ENCODE data around the gene IGFBPL1.
"Not testable (repeated sequence)": the region's sequence is repeated elsewhere in the genome, so short reads cannot be mapped to it uniquely, and the experiment has no call there.

Gene IGFBPL1

DNA sequence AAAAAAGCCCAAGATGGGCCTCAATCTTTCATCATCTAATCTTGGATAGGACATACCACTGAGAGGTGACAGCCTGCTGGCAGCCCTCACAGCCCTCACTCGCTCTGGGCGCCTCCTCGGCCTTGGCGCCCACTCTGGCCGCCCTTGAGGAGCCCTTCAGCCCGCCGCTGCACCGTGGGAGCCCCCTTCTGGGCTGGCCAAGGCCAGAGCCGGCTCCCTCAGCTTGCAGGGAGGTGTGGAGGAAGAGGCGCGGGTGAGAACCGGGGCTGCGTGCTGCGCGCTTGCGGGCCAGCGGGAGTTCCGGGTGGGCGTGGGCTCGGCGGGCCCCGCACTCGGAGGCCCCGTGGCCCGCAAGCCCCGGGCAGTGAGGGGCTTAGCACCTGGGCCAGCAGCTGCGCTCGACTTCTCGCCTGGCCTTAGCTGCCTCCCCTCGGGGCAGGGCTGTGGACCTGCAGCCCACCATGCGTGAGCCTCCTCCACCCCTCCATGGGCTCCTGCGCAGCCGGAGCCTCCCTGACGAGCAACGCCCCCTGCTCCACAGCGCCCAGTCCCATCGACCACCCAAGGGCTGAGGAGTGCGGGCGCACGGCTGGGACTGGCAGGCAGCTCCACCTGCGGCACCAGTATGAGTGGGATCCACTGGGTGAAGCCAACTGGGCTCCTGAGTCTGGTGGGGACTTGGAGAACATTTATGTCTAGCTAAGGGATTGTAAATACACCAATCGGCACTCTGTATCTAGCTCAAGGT lies 46.7 kb downstream of the IGFBPL1 start:
- DNase-seq (ENCODE audit: low spot score): not testable (repeated sequence)

DNA sequence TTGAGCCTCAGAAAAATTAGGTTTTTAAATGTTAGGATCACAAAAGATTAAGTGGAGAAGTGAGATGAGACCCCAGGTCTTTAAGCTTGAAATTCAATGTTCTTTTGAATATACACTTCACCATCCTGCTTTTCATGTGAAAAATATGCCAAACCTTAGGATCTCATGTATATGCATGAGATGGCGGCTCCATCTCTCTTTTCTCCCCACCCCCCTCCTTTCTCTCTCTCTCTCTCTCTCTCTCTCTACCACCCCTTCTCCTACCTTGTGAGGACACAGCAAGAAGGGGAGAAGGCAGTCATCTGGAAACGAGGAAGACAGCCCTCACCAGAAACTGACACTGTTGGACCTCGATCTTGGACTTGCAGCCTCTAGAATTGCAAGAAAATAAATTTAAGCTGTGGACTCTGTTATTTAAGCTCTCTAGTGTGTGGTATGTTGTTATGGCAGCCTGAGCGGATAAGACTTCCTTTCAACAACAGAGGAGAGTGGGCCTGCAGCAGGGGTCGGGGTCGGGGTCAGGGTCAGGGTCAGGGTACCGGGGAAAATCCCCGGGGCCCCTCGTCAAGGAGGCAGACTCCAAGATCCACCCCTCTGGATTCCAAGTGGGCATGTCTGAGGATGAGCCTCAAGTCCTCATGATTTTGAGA lies 48.1 kb downstream of the IGFBPL1 start:
- DNase-seq (ENCODE audit: low spot score): no peak

DNA sequence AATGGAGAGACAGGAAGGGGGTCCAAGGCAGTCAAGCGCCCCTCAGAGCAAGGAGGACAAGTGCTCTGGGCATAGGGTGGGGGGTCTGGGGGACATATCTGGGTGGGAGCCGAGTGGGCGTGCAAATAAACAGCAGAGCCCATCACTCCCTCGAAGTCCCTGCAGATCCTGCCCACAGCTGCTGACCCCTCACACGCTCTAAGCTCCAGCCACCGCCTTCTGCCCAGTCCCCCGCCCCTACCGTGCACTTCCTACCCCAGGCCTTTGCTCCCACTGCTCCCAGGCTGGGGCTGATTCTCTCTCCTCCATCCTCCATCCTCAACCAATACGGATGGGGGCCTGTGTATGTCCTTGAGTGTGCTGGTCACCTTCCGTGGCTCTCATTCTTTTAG lies 48.7 kb downstream of the IGFBPL1 start:
- DNase-seq (ENCODE audit: low spot score): no peak

DNA sequence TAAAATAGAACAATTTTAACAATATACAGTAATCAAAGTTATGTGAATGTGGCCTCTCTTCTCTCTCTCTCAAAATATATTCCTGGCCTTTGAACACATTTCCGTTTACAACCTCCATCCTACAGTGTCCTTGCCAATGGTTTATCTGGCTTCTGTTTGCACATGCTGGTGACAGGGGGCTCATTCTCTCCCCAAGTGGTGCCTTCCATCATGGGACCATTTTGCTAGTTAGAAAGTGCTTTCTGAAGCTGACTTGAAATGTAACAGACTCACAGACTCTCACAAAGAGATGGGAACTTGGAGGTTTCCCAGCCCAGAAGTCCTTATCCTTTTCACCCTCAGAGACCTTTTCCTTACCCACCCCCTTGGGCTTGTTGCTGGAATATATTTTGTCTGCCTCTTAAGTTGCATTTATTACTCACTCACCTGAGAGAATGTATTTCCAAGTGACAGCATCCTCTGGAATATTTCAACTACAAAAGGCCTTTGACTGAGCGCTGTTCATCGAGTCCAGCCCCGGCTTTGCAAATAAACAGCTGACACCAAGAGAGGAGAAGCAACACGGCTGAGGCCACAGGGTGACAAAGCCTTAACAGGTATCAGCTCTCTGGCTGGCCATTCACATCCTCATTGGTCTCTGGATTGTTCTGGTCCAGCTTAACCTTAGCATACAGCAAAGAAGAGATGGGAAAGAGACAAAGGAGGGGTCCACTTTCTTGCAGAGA lies 49.2 kb downstream of the IGFBPL1 start:
- DNase-seq (ENCODE audit: low spot score): no peak

DNA sequence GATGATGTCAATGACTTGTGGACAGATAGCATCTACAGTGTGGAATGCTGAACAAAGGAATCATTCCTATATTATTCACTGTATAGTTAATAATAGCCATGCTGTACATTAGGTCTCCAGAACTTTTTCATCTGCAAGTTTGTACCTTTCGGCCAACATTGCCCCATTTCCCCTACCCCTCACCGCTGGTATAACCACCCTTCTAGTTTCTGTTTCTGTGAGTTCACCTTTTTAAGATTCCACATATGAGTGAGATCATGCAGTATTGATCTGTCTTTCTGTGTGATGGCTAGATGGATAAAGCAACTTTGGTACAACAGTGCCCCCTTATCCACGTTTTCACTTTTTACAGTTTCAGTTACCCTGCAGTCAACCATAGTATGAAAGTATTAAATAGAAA lies 50.6 kb downstream of the IGFBPL1 start:
- no peak for DNase-seq (ENCODE audit: low spot score)

DNA sequence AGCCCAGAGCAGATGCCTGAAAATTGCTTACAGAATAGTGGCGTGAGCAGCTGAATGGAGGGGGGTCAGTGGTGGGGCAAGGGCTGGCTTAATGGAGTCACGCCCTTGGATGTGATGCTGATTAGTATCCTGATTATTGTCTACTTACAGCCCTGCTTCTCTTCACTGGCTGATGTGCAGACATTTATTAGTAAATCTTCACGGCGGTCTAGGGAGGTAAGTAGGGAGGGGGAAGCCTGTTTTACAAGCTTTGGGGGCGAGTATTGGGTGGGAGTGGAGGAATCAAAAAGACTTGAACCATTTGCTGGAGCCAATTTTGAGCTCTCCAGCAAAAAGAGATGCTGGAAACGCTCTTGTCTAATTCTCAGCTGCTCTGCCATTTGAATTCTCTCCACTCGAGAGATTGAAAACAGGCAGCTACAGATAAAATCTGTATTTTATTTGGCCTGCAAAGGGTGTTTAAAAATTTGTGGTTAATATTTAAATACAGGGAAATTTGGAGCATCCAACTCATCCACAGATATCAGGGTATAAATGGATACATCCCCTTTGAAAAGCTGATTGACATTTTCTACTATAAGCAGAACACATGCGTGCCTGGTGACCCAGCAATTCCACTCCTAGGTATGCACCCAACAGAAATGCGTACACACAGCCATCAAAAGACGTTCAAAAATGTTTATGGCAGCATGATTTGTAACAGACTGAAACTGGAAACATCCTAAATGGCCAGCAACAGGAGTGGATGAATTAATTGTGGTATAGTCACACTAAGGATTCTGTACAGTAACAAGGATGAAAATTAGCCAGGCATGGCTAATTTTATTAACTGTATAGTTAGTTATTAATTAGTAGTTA lies 51.3 kb downstream of the IGFBPL1 start:
- DNase-seq (ENCODE audit: low spot score): no peak

DNA sequence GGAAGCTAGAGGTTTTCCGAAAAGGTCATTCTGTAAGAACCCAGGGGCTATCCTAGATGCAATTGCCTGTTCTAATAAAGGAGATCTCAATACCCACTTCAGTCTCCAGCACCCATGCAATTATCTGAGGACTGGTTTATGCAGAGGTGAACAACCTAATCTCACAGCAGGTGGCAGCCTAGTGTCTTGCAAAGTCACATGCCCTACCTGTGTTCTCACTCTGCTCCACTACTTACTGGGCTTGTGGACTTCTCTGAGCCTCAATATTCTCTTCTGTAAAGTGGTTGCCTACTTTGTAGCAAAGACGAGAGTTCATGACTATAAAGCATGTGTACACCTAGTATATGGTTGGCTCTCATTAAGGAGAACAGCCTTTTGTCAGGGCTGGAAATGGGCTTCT lies 52.8 kb downstream of the IGFBPL1 start:
- DNase-seq (ENCODE audit: low spot score): peak; percentile 75

DNA sequence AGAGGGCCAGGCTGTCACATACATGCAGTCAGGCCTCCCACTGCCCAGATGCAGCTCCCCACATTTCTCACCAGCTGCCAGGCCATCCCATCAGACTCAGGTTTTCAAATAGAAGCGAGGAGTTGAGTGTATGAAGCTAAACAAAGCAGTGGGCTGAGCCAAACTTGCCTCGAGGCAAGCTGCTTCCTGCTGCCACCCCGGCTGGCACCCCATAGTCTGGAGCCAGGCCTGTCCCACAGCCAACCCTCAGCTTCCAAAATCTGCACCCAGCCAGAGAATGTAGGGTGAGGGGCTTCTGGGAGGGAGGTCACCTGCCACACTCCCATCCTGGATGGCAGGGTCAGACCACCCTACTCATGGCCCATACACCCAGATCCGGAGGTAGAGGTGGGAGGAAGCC lies 54.1 kb downstream of the IGFBPL1 start:
- no peak for DNase-seq (ENCODE audit: low spot score)

DNA sequence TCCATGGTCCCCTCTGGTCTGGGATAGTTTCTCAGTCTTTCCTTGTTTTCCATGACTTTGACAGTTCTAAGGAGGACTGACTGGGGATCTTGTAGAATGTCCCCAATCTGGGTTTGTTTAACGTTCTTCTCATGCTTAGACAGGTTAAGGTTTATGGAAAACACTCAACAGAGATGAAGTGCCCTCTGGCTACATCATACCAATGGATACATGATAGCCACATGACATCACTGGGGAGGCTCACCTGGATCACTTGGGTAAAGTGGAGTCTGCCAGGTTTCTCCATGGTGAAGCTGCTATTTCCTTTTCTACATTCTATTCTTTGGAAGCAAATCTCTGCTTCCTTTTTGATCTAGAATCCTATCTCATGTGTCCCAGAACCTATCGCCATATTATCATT lies 55.5 kb downstream of the IGFBPL1 start:
- no peak for DNase-seq (ENCODE audit: low spot score)

DNA sequence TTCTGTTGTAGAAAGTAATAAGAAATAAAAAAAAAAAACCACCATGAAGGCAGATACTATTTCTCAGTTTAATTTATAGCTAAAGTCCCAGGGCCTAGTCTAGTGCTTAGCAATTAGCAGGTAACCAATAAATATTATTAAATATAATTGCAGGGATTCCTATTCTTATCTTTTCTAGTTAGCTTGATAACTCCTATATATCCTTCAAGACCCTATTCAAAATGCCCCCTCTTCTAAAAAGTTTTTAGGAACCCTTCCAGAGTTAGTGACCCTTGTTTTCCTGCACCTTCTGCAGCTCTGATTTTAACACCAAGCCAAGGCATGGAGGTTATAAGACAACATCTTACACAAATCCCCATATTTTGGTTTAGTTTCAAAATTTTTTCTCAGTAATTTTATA lies 56.4 kb downstream of the IGFBPL1 start:
- DNase-seq (ENCODE audit: low spot score): no peak

DNA sequence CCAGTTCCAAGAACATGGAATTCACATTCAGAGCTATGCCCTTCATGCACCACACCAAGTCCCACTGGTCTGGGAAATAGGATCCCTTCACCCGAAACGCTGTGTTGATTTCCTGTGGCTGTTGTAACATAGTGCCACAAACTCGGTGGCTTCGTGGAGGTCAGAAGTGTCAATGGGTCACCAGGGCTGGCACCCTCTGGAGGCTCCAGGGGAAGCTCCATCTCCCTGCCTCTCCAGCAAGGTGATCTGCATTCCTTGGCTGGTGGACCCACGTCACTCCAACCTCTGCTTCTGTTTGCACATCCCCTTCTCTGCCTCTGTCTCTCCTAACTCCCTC lies 60.7 kb downstream of the IGFBPL1 start:
- no peak for DNase-seq (ENCODE audit: low spot score)

DNA sequence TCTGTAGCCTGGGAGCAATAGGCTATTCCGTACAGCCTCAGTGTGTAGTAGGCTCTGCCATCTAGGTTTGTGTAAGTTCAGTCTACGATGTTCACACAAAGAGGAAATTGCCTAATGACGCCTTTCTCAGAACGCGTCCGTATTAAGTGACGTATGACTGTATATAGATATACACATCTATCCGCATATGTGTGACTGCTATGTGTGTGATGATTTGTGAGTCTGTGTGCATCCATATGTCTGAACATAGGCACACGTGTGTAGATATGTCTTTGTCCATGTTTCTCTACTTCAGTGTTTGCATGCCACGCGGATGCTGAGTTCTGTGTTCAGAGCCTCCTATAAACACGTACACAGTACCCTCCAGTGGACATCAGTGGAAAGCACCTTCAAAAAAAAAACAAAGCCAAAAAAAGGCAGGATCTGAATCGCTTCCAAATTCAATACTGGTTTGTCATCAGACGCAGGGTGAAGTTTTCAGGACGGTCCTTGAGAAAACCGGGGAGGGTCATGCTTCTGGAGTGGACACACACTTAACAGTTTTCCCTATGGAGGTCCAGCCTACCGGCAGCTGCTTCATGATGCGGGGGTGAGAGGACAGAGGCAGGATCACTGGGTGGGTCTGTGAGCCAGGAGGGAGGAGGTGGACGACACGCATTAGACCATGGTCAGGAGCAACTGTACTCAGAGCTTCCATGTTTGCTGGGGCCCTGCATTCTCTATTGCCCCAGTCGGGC lies 61.2 kb downstream of the IGFBPL1 start:
- peak; percentile 88 for DNase-seq (ENCODE audit: low spot score)

DNA sequence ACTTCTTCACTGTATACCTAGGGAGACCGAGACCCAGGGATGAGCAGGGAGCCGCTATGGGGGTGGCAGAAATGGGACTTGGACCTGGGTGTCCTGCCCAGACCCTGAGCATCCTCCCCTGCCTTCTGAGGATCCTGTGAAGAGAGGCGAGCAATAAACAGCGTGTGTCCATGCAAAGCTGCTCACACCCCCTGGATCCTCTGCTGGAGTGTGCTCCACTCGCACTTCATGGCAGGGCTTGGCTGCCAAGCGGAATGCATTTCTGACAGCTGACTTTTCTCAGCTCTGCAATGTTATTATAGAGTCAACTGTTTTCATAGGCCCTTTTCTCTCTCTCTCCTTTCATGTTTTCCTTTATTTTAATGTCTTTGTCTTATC lies 62.8 kb downstream of the IGFBPL1 start:
- DNase-seq (ENCODE audit: low spot score): no peak

DNA sequence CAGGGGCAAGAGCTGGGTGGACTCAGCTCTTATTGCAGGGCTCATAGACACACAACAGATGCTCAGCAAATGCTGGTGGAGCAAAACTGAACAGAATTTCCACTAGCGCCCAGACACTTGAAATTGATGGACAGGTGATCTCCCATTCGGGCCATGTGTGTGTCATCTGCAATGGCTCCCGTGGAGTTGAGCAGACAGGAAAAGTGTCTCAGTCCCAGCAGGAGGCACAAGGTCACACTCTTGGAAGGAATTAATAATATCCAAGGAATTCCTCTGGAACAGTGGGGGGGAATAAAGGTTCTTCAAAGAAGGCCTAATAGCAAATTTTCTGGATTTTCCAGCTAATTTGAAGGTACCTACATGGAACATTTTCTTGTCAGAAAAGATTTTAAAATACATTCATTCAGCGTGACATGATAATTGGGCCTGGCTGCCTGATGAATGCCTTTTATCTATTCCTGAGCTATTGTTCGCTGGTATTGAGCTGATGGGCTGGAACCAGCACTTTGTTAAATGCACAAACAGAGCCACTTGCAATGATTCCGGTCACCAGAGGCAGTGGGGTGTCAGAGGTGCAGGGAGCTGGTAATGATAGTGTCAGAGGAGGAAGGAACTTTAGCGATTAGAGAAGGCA lies 63.3 kb downstream of the IGFBPL1 start:
- peak; percentile 55 for DNase-seq (ENCODE audit: low spot score)

DNA sequence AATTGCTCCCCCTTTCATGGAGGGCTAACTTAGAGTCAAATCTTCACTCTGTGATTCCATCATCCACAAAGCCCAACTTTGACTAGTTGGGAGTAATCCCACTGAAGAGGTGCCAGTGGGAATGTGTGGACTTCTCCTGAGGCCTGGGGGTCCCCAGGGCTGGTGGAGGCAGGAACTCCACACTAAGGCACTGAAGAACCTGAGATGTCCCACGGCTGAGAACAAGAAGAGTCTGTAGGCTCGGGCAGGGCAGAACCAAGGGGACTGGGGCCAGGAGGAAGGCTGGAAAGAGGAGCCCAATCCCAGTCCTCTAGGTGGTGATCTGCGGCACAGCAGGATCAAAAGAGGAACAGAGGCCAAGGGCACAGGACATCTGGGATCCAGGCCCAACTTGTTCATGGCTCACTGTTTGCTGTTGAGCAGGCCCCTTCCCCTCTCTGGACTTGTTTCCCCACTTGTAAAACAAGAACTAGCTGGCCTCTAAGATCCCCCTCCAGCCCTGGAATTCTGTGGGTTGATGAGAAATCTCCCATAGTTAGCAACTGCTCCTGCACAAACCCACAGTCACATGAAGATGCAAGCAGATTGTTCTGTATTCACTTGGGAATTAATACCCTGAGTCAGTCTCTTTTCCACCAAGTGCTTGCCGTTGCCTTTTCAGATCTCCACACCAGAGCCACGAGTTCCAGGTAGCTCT lies 64.4 kb downstream of the IGFBPL1 start:
- no peak for DNase-seq (ENCODE audit: low spot score)

DNA sequence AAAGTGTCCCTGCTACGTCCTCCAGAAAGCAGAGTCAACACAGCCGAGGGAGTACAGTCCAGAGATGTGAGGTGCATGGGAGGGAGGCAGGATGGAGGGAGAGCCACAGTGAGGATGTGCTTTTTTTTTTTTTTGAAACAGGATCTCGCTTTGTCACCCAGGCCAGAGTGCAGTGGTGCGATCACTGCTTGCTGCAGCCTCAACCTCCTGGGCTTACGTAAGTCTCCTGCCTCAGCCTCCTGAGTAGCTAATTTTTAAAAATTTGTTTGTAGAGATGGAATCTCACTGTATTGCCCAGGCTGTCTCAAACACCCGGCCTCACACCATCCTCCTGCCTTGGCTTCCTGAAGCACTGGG lies 65.0 kb downstream of the IGFBPL1 start:
- peak; percentile 40 for DNase-seq (ENCODE audit: low spot score)

DNA sequence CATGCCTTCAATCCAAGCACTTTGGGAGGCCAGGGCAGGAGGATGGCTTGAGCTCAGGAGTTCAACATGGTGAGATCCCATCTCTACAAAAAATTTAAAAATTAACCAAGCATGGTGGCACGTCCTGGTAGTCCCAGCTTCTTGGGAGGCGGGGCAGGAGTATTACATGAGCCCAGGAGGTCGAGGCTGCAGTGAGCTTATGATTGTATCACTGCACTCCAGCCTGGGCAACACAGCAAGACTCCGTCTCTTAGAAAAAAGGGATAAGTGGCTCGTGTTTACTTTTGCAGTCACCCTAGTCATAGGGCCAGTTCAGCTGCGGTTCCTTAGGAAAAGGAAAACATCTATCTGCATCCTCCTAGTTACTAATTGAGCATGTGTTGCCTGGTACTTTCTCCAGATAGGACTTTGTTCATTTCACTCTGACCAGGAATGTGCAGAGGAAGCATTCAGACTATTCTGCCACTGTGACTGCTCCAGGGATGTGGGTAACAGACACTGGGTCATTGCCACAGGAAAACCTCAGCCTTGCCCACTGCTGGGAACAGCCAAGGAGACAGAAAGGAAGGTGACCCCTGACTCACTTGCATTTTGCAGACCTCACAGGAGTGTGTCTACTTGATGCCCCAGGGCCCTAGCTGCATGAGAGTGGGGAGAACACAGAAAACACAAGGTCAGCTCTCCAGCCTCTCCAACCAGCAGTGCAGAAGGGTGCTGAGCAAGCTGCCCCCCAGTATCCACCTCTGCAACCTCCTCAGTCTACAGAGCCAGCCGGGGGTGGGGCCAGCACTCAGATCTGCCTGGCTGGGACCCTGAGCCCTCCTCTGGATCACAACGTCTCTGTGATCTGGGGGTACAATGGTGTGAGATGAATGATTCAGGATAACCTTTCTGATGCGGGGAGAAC lies 65.6 kb downstream of the IGFBPL1 start:
- peak; percentile 91 for DNase-seq (ENCODE audit: low spot score)

DNA sequence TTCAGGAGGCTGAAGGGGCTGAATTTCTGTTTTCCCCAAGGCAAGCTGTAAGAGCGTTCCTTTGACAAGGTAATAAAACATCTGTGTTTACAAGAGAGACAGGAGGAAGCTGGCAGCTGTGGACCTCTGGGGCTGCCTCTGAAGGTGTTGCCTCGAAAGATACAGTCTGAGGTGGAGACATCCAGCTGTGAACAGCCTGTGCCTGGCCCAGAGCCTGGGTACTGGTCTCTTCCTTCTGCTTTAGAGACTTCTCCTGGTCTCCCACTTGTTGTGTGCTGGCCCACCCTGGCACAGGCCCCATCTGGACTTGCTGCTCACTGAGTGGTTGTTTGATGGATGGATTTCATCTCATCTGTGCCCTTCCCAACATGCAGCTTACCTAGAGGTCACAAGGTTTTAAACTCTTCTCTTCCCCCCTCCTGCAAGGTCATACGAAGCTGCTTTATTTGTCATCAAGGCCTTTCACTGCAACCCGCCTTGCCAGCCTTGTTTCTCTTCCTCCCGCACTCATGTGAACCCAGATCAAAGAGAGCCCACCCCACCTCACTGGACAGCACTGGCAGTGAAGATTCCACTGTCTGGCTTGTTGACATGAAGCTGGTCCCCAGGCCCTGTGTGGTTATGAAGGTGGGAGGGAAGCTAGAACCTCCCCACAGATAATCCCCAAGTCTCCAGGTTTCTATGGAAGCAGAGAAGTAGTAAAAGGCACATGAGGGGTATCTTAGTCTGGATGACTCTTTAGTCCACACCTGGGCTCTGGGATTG lies 66.7 kb downstream of the IGFBPL1 start:
- no peak for DNase-seq (ENCODE audit: low spot score)

DNA sequence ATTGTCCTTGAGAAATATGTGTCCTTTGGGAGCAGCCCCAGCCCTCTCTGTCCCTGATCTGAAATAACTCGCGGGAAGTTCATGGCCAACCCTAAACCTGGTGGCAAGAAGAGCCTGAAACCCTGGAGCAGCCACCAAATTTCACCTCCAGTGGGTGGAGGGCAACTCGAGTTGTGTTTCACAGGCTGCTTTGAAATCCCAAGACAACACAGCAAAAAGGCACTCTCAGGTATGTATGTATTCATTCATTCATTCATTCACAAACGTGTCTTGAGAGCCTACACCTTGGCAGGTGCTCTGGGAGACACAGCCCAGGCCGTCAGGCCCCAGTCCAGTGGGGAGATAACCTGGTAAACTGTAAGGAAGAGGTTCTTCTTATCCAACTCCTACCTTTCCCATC lies 67.4 kb downstream of the IGFBPL1 start:
- DNase-seq (ENCODE audit: low spot score): no peak

Data from kidney tubule cell (primary cell).